GM18499 (cell line): ENCODE data around the gene IGSF8.

ENCODE experiments used
- ATAC-seq: cut with Tn5 transposase; IDR thresholded peaks from one replicate; pipeline ENCODE4 v1.9.1; 2021; ENCODE audit warnings: moderate number of reproducible peaks; ENCODE audit not compliant: insufficient read depth, unreplicated experiment

The IGSF8 gene

GRCh38 chr1:160108888-160109662, 10.7 kb upstream of the IGSF8 start:
- no peak for ATAC-seq

- ATAC-seq: no peak
Observed at GRCh38 chr1:160107512-160107911, 9.1 kb upstream of the IGSF8 start.

GRCh38 chr1:160105155-160105554, 6.7 kb upstream of the IGSF8 start:
- no peak for ATAC-seq

DNA sequence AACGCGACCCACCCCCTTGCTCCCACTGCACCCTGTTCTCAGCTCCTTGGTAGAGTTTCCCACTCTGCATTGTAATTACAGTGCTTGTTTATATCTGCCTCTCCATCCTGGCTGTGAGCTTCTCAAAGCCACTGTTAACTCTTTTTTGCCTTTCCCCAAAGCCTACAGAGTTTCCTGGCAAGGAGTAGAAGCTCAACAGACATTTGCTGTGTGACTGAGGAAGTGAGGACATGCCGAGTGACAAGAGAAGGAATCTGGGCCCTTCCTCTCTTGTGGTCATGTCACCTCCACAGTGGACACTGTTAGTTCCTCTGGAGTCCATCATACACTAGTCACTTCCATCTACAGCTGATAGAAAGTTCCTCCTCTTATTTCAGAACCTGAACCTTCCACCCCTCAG, 6.1 kb upstream of the IGSF8 start:
- no peak for ATAC-seq

- ATAC-seq: no peak
Observed at GRCh38 chr1:160103658-160104408, 5.4 kb upstream of the IGSF8 start.

- no peak for ATAC-seq
Observed at GRCh38 chr1:160101717-160102522, 3.5 kb upstream of the IGSF8 start.

DNA sequence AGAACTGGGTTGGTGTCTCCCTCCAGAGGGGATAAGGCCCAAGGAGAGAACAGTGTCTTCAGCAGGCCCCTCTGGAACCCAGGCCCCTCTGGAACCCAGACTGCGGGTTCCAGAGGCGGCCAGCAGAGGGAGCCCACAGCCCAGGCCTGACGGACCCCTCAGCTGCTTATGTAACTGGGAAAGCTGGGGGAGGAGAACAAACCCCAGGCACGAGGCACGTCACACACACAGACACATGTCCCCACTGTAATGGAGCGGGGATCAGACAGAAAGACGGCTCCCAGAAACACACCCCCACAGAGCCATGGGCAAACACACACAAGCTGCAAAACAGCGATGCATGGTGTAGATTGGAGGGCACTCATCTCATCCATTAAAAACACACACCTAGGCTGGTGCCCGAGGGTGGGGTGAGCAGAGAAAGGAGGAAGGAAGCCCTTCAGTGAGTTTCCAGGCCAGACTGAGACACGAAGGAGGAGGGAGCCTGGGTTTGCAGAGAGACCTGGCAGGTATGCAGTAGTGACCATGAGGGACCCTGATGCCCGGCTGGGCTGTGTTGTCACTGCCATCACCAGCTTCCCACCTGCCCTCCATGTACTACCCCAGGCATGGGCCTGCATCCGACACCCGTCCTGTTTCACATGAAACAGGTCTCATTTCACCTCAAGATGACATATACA, 2.8 kb upstream of the IGSF8 start:
- no peak for ATAC-seq

DNA sequence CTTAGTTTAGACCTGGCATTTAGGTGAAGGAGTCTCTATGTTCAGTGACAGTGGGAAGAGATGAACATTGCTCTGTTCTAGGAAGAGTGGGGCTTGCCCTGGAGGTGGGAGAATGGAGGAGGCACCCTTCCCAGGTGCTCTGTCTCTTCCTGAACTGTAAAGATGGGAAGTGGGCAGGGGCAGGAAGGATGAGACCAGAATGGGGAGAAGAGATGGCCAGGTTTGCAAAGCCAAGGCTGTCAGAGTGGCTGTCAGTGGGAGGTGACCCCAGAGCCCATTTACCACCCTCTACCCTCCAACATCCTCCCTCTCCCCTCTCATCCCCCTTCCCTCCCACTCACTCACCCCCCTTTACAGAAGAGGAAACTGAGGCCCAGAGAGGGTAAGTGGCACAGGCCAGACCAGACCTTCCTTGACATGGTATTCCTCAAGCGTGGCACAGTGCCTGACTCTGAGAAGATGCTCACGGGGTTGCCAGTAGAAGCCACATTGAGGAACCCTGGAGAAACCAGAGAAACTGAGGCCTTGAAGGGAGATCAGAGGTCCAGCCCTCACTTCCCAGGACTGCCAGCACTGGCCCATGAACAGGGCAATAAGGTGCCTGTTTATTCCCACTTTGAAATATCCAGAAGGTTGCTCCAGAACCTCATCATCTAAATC, 1.4 kb upstream of the IGSF8 start:
- ATAC-seq: no peak

- ATAC-seq: peak; percentile 49
Observed at GRCh38 chr1:160098852-160099561, 588 bp upstream of the IGSF8 start.

DNA sequence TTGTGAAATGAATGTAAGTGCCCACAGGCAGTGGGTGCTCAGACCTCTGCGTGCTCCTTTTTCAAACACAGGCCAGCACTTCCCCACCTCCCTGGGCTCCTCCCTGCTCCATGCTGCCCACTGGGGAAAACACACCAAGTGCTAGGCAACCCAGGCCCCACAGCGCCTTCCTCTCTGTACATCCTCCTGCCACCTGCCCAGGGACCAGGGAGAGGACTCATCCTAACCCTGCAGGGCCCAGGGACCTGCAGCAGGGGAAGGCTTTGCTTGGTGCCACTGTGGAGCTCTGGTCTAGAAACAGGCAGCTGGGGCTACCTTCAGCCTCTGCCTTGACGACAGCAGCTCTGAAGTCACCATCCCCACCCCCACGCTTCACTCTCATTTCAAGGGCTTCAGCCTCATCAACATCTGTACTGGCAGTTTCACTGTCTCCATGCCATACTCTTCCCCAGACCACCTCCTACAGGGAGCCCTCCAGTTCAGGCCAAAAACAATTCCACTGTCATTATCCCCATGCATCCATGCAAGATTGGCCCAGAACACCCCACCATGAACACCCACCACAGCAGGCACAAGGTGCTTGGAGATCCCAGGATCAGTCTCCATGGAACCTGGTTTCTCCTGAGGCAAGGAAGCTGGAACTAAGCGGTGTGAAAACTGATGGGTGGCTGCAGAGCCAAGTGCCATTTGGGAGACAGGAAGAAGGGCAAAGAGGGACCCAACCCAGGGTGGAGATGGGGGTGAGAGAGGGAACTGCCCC, 1.1 kb downstream of the IGSF8 start:
- no peak for ATAC-seq

- no peak for ATAC-seq
Observed at GRCh38 chr1:160096274-160097116, 1.9 kb downstream of the IGSF8 start.

DNA sequence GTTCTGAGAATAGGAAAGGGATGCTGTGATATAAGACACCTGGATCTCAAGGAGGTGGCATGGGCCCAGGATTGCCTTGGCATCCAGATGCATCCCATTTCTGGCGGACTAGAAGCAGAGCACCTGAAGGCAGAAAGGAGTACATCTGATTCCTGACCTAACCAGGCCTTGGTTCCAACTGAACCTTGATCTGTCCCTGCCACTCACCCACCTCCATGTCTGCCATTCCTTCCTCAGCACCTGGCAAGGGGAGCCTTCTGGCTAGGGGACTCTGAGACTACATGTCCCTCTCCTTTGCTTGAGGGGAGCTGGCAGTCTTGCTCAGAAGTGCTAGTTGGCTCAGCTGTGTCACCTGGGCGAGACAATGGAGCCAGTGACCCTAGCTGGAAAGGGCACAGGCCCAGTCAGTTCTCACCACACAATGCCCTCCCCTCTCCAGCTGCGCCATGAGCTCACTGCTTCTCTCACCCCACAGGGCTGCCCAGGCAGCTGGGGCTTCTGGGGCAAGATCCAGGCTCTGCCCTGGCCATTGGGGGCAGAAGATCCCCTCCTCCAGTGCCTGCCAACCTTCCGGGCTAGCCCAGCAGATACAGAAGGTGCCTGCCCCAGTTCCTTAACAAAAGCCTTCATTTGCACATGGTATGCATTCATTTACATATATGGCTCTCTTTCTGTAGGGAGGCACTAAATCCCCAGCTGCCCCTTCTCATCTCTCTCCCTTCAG, 2.9 kb downstream of the IGSF8 start:
- no peak for ATAC-seq

GRCh38 chr1:160094806-160095205, 3.6 kb downstream of the IGSF8 start:
- ATAC-seq: no peak

DNA sequence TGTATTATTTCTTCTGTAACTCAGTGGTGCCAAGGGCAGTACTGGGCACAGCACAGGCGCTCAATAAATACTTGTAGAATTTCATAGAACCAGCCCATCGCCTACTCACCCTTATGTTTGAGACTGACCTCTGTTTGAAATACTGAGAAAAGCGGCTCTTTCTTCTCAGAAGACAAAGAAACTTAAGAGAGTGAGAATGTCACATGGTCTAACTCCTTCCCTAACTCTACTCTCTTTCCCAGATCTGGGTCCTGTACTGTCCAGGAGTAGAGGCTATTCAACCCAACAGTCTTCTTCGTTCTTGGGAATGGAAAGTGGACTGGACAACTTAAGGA, 4.2 kb downstream of the IGSF8 start:
- ATAC-seq: no peak

GRCh38 chr1:160093624-160094290, 4.7 kb downstream of the IGSF8 start:
- no peak for ATAC-seq

DNA sequence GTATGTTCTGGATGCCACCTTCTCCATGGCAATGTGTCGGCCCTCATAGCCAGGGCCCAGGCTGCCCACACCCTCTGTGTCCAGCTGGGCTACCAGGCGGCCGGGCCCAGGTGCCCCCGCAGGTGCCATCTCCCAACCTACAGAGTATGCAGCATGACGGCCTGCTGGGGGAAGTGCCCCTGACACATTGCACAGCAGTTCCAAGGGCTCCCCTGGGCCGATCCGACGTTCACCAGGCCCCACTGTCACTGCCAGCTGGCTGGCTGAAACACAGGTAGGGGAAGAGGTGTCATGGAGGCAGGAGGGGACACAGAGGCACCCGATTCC, 5.4 kb downstream of the IGSF8 start:
- ATAC-seq: no peak
